Femur (tissue), 1 donor: ENCODE data around the gene PTGIS.

Experiments
- DNase-seq: peaks from one replicate; pipeline ENCODE4 v3.0.0-alpha.2; 2017

PTGIS gene

DNA sequence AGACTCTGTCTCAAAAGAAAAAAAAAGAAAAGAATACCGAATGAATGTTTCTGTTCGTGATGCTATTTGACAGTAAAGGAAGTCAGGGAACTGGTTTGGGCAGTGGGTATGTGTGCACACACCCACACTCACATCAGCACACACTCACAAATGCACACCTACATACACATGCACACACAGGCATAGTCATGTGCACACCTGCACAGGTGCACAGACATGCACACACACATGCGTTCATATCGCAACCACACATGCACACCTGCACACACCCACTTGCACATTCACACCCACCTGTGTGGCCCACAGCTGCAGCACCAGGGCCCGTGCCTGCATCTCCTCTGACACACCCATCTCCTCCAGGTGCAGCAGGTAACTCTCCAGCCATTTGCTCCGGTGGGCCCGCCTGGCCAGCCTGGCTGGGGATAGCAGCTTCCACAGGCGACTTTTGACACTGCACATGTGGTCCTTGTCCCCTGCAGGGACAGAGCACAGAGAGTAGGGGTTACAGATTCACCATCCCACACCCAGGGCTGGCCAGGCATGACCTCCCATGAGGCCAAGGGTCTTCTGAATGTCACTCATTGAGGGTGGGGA is 44.1 kb downstream of the PTGIS start:
- no peak for DNase-seq

DNA sequence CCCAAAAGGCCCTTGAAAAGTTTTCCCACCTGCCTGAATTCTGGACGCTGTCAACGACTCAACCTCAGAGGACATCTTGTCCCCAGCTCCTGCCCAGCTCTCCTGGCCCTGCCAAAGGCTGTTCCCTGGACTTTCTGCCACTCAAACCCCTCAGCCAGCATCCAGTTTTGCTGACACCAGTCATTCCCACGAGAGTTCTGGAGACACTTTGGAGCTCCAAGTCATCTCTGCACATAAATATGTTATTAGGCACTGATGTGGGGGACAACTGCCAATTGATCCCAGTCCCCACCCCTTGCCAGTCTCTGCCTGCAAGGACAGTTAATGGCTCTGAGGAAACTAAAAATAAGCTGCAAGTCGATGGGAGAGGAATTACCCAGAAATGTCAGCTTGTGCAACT is 46.6 kb downstream of the PTGIS start:
- DNase-seq, result no peak

- DNase-seq, result no peak
These were observed 48.1 kb downstream of the PTGIS start for GRCh38 chr20:49519777-49520359.

GRCh38 chr20:49519212-49519712 is 48.7 kb downstream of the PTGIS start:
- no peak for DNase-seq

DNA sequence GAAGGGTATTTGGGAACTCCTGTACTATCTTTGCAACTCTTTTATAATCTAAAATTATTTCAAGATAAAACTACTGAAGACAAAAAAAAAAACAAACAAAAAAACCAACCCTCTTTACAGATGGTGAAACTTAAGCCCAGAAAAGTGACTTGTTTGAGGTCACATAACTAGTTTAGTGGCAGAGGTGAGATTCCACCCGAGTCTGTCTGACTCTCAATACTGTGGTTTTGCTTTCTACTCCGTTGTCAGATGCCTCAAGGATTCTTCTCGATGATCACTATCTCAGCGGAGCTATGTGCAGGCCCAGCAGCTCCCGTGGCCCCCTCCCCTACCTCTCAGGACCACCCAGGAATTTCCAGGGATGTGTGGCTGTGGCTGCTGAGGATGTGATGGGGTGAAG is 49.4 kb downstream of the PTGIS start:
- DNase-seq, result no peak

- no peak for DNase-seq
These were observed 50.2 kb downstream of the PTGIS start for GRCh38 chr20:49517805-49518100.

DNA sequence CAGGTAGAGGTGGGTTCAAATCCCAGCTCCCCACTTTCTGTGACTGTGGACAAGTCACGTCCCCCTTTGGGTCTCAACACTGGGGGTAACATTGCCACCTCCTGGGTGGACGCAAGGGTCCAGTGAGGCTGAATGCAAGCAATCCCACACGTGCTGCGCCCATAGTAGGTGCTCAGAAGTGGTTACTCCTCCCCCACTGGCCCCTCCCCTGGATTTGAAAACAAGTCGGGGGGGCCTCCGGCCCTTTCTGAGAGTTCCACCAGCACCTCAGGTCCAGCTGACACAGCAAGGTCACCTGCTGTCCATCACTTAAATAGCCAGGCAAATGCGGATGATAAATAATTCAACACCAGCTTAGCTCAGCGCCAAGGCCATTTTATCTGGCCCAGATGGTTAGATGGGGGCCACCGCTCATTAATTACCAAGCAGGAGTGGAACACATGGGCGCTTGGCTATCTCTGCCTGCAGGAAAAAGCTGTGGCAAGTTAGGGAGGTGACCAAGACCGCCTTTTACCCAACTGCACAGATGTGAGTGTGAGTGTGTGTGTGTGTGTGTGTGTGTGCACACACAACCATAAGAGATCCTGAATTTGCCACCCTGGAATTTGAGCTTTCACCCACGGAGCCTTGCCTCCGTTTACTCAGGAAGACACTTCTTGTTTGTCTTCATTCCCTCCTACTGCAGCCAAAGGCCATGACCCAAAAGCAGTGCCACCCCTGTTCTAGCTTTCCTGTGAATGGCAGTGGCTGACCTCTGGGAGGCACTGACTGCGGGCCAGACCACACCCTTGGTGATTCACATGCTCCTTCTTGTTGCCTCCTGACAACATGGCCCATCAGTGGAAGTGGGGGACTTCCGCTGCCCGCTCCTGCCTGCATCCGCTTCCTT is 50.8 kb downstream of the PTGIS start:
- no peak for DNase-seq

GRCh38 chr20:49515586-49515985 is 52.4 kb downstream of the PTGIS start:
- DNase-seq, result no peak

GRCh38 chr20:49513517-49513916 is 54.4 kb downstream of the PTGIS start:
- DNase-seq, result no peak

GRCh38 chr20:49513009-49513408 is 54.9 kb downstream of the PTGIS start:
- DNase-seq, result no peak

- no peak for DNase-seq
These were observed 56.0 kb downstream of the PTGIS start for GRCh38 chr20:49511788-49512525.

DNA sequence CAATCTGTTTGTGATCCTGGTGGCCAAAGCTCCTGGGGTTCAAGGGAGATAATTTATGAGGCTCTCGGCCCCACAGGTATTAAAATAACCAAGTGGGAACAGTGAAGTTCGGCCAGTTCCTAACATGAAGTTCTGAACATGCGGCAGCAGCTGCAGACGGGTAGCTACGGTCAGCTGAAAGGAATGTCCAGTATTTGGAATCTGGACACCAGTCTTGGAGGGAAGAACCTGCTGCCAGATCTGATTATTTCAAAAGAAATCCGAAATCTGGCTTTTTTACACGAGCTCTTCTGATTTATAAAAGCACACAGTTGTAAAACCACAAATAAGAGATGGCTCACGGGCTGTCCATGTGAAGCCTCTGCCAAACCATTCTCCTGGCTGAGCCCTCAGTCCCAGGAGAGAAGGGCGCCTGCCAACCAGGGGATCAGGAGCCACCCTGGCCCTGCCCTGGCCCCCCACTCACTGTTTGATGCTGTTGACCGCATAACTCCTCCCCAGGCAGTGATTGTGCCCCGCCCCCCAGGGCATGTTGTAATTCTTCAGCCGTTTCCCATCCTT is 57.3 kb downstream of the PTGIS start:
- DNase-seq, result peak; percentile 67

GRCh38 chr20:49508435-49509199 is 59.3 kb downstream of the PTGIS start:
- DNase-seq, result no peak

- no peak for DNase-seq
These were observed 60.0 kb downstream of the PTGIS start for GRCh38 chr20:49507741-49508434.

- peak; percentile 76 for DNase-seq
These were observed 62.4 kb downstream of the PTGIS start for GRCh38 chr20:49505518-49505917.

DNA sequence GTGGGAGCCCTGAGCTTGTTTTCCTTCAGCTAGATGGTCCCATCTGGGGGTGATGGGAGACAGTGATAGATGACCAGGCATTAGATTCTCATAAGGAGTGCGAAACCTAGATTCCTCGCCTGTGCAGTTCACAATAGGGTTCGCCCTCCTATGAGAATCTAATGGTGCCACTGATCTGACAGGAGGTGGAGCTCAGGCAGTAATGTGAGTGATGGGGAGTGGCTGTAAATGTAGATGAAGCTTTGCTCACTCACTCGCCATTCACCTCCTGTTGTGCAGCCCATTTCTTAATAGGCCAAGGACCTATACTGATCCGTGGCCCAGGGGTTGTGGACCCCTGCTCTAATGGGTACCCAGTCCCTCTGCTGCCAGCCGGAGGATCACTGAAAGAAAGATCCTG is 64.8 kb downstream of the PTGIS start:
- DNase-seq, result no peak

DNA sequence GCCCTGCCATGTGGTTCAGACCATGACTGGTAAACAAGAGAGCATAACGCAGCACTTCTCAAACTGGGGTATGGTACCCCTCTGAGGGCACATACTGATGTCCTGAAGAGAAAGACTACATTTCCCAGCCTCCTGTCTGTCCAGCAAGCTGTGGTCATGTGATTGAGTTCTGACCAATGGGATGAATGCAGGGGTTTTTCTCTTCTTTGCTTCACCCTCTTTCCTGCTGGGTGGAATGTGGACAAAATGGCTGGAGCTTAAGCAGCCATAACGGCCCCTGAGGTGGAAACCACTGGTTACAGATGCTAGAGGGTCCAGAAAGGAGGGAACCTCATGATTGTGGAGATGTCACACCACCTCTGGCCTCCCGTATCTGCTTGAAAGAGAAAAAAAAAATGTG is 66.0 kb downstream of the PTGIS start:
- no peak for DNase-seq

- DNase-seq, result peak; percentile 51
These were observed 70.6 kb downstream of the PTGIS start for GRCh38 chr20:49497398-49497669.

DNA sequence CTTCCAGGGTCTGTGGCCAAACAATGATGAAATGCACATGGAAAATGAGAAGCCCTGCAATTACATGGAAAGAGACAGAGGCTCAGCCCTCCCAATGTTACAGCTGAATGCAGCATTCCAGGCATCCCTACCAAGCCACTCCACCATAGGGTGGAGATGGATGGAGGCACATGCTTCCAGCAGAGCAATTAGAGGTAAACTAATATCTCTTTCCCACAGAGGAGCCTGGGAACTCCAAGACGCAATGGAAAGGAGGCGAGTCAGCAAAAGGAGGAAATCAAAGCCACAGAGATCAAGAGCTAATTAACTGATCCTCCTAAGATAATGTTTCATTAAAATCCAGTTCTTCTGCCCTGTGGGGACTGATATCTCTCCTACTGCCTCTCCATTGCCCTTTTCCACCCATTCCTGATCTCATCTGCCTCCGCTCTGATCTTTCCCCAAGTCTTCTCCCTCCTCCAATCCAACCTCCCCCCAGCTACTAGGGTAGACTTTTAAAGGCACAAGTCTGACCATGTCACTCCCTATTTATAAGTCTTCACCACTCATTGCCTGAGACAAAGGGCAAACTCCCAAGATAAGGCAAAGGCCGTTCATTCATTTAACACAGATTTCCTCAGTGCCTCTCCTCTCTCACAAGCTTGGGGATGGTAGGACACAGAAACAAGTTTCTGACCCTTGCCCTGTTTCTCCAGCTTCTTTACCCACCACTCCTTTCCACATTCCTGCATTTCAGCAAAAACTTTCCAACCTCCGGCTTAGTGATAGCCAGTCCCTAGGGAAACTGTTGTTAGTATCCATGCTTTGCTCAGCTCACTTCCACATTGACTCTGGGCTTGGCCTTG is 71.2 kb downstream of the PTGIS start:
- no peak for DNase-seq

- DNase-seq, result no peak
These were observed 71.9 kb downstream of the PTGIS start for GRCh38 chr20:49496043-49496442.

- DNase-seq, result no peak
These were observed 77.2 kb downstream of the PTGIS start for GRCh38 chr20:49490689-49491088.
